HepG2 (cell line): ENCODE data around the gene TSGA10IP. TPM values are rescaled to one million over a fixed set of nuclear protein-coding genes. Genes with fewer than 3 reads are reported as not detected.

Experiments
- ARNT ChIP-seq: fragments of 450-650 bp; IDR thresholded peaks from 2 replicates; pipeline ENCODE4 v1.6.1; 2017
- CENPX ChIP-seq: sonication (generic); formaldehyde crosslinking; IDR thresholded peaks from 2 replicates; pipeline ENCODE4 v1.9.0; 2021; ENCODE audit warnings: mild to moderate bottlenecking, missing genetic modification reagents, moderate library complexity
- CSRNP1 ChIP-seq: sonication (generic); formaldehyde crosslinking; IDR thresholded peaks from 2 replicates; pipeline ENCODE4 v1.8.1; 2023; ENCODE audit warnings: mild to moderate bottlenecking, missing genetic modification reagents
- DNMT3B ChIP-seq: conservative IDR thresholded peaks from 2 replicates; pipeline ENCODE4 v1.6.1; 2016; ENCODE audit warnings: missing biosample characterization, control low read depth
- HNF1B ChIP-seq: sonication (generic); formaldehyde crosslinking; IDR thresholded peaks from 2 replicates; pipeline ENCODE4 v1.5.1; 2020; ENCODE audit warnings: mild to moderate bottlenecking, moderate library complexity, missing genetic modification reagents
- HOXA5 ChIP-seq: sonication (generic); formaldehyde crosslinking; IDR thresholded peaks from 2 replicates; pipeline ENCODE4 v1.4.0; 2020; ENCODE audit warnings: missing genetic modification reagents
- MEIS1 ChIP-seq: sonication (generic); formaldehyde crosslinking; IDR thresholded peaks from 2 replicates; pipeline ENCODE4 v1.9.0; 2021; ENCODE audit warnings: mild to moderate bottlenecking, missing genetic modification reagents, moderate library complexity, borderline replicate concordance
- NFATC3 ChIP-seq: sonication (generic); formaldehyde crosslinking; IDR thresholded peaks from 2 replicates; pipeline ENCODE4 v1.5.1; 2020; ENCODE audit warnings: mild to moderate bottlenecking, missing genetic modification reagents
- PRMT3 ChIP-seq: sonication (generic); formaldehyde crosslinking; IDR thresholded peaks from 2 replicates; pipeline ENCODE4 v1.8.1; 2022; ENCODE audit warnings: low read depth, mild to moderate bottlenecking, moderate library complexity, missing genetic modification reagents, borderline replicate concordance
- SIN3B ChIP-seq: fragments of 150-350 bp; IDR thresholded peaks from 2 replicates; pipeline ENCODE4 v1.6.1; 2014; ENCODE audit warnings: low read length
- SP140L ChIP-seq: sonication (generic); formaldehyde crosslinking; IDR thresholded peaks from 2 replicates; pipeline ENCODE4 v1.4.0; 2020; ENCODE audit warnings: missing genetic modification reagents, borderline replicate concordance
- U2AF1 ChIP-seq: fragments of 200-400 bp; formaldehyde crosslinking; optimal IDR thresholded peaks from 2 replicates; pipeline ENCODE3; 2017; ENCODE audit warnings: mild to moderate bottlenecking, low read depth, low read length
- ZNF30 ChIP-seq: sonication (generic); formaldehyde crosslinking; IDR thresholded peaks from 2 replicates; pipeline ENCODE4 v1.5.0; 2020; ENCODE audit warnings: mild to moderate bottlenecking, missing genetic modification reagents
- ZNF34 ChIP-seq: sonication (generic); formaldehyde crosslinking; IDR thresholded peaks from 2 replicates; pipeline ENCODE4 v1.4.0; 2020; ENCODE audit warnings: mild to moderate bottlenecking, missing genetic modification reagents, borderline replicate concordance
- polyA plus RNA-seq, 8 experiments: library from polyadenylated mRNA; depleted of rRNA in 3 of 8; stranded (reverse) in 7 of 8; unstranded in 1 of 8; fragments of >200 nt; fragmentation: Illumina TruSeq in 4 of 8; extraction: Trizol in 4 of 8; gene quantifications; 2 replicates each; pipeline versions ENCODE4 v1.2.1 to v1.2.3, GENCODE V29; 2011 to 2016; ENCODE audit warnings: low read depth in 4 of 8, missing spikeins in 1 of 8, mixed read lengths in 1 of 8; ENCODE audit not compliant: insufficient read depth in 1 of 8
- total RNA-seq, 5 experiments: library from RNA; depleted of rRNA; stranded (reverse); fragments of >200 nt; fragmentation: Illumina TruSeq; extraction: Trizol; gene quantifications; 2 replicates each; pipeline ENCODE4 v1.2.3, GENCODE V29; 2016; ENCODE audit warnings: low read depth in 1 of 5
- TF ChIP-seq, protein P1 (sequence below): sonication (generic); formaldehyde crosslinking; IDR thresholded peaks from 2 replicates; pipeline ENCODE4 v1.9.0; 2021; ENCODE audit warnings: missing genetic modification reagents, borderline replicate concordance
- TF ChIP-seq, protein P2 (sequence below): fragments of 450-650 bp; IDR thresholded peaks from 2 replicates; pipeline ENCODE4 v1.6.1; 2017; ENCODE audit warnings: mild to moderate bottlenecking
- TF ChIP-seq, protein P3 (sequence below): IDR thresholded peaks from 2 replicates; pipeline ENCODE4 v1.6.1; 2016

The TSGA10IP gene
- total and polyA plus RNA-seq, 2 of the 13 experiments (the other 11 are each of a cell fraction or from before 2014, with no cell fraction given) = not detected

DNA sequence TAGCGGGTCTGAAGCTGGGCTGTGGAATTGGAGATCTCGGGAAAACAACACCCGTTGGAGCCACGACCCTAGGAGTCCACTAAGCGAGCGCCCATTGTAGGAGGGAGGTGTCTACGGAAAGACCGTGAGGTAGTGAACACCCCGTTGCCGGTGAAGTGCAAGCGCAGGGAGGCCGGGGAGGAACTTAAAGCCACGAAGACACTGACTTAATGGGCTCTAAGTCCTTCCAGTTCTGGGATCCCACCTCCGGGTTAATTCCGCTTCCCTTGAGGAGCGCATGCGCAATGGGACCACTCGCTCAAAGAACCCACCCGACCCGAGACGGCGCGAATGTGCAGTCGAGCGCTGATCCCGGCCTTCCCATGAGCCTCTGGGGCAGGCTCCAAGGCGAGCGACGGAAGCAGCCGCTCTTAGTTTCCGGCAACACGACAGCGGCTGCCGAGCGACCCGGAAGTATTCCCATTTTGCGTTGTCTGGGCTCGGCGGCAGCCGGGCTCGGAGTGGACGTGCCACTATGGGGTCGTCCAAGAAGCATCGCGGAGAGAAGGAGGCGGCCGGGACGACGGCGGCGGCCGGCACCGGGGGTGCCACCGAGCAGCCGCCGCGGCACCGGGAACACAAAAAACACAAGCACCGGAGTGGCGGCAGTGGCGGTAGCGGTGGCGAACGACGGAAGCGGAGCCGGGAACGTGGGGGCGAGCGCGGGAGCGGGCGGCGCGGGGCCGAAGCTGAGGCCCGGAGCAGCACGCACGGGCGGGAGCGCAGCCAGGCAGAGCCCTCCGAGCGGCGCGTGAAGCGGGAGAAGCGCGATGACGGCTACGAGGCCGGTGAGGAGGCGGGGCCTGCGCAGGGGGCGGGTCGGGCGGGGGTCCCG, 16.2 kb downstream of the TSGA10IP start, which contains the start of gene SART1 (continued):
- peak; percentile 86 for TF ChIP-seq HNF1B
- 0 out of 2 replicates have a peak, but pooled peaks have one; percentile 30 for TF ChIP-seq DNMT3B
- TF ChIP-seq ZNF30 (CRISPR knock-in tag) = no peak; the same call in 1 of the 2 replicates
- no peak for TF ChIP-seq SP140L (CRISPR knock-in tag)
- TF ChIP-seq ARNT = no peak
- peak; percentile 66; the same call in 1 of the 2 replicates for TF ChIP-seq SIN3B
- TF ChIP-seq, protein P1, sequence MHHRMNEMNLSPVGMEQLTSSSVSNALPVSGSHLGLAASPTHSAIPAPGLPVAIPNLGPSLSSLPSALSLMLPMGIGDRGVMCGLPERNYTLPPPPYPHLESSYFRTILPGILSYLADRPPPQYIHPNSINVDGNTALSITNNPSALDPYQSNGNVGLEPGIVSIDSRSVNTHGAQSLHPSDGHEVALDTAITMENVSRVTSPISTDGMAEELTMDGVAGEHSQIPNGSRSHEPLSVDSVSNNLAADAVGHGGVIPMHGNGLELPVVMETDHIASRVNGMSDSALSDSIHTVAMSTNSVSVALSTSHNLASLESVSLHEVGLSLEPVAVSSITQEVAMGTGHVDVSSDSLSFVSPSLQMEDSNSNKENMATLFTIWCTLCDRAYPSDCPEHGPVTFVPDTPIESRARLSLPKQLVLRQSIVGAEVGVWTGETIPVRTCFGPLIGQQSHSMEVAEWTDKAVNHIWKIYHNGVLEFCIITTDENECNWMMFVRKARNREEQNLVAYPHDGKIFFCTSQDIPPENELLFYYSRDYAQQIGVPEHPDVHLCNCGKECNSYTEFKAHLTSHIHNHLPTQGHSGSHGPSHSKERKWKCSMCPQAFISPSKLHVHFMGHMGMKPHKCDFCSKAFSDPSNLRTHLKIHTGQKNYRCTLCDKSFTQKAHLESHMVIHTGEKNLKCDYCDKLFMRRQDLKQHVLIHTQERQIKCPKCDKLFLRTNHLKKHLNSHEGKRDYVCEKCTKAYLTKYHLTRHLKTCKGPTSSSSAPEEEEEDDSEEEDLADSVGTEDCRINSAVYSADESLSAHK (CRISPR knock-in tag) = no peak
- TF ChIP-seq CENPX (CRISPR knock-in tag) = no peak
- TF ChIP-seq CSRNP1 (CRISPR knock-in tag) = peak; percentile 78
- no peak for TF ChIP-seq U2AF1
- no peak for TF ChIP-seq HOXA5
- TF ChIP-seq, protein P2, sequence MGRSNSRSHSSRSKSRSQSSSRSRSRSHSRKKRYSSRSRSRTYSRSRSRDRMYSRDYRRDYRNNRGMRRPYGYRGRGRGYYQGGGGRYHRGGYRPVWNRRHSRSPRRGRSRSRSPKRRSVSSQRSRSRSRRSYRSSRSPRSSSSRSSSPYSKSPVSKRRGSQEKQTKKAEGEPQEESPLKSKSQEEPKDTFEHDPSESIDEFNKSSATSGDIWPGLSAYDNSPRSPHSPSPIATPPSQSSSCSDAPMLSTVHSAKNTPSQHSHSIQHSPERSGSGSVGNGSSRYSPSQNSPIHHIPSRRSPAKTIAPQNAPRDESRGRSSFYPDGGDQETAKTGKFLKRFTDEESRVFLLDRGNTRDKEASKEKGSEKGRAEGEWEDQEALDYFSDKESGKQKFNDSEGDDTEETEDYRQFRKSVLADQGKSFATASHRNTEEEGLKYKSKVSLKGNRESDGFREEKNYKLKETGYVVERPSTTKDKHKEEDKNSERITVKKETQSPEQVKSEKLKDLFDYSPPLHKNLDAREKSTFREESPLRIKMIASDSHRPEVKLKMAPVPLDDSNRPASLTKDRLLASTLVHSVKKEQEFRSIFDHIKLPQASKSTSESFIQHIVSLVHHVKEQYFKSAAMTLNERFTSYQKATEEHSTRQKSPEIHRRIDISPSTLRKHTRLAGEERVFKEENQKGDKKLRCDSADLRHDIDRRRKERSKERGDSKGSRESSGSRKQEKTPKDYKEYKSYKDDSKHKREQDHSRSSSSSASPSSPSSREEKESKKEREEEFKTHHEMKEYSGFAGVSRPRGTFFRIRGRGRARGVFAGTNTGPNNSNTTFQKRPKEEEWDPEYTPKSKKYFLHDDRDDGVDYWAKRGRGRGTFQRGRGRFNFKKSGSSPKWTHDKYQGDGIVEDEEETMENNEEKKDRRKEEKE = no peak
- TF ChIP-seq, protein P3, sequence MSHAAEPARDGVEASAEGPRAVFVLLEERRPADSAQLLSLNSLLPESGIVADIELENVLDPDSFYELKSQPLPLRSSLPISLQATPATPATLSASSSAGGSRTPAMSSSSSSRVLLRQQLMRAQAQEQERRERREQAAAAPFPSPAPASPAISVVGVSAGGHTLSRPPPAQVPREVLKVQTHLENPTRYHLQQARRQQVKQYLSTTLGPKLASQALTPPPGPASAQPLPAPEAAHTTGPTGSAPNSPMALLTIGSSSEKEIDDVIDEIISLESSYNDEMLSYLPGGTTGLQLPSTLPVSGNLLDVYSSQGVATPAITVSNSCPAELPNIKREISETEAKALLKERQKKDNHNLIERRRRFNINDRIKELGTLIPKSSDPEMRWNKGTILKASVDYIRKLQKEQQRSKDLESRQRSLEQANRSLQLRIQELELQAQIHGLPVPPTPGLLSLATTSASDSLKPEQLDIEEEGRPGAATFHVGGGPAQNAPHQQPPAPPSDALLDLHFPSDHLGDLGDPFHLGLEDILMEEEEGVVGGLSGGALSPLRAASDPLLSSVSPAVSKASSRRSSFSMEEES (CRISPR knock-in tag) = no peak
- 0 out of 2 replicates have a peak, but pooled peaks have one; percentile 75 for TF ChIP-seq NFATC3 (CRISPR knock-in tag)
- no peak for TF ChIP-seq MEIS1 (CRISPR knock-in tag)
- TF ChIP-seq PRMT3 (CRISPR knock-in tag) = no peak
- TF ChIP-seq ZNF34 (CRISPR knock-in tag) = peak; percentile 82; the same call in 1 of the 2 replicates
